GM12878 (cell line): ENCODE results near the gene EGFL8. TPM values are rescaled to one million over a fixed set of nuclear protein-coding genes. Genes with fewer than 3 reads are reported as not detected.

ENCODE experiments used
- ATAC-seq: fragments of 200-7000 bp; cut with Tn5 transposase; 3 replicates; pipeline ENCODE4 v1.9.1; 2020; ENCODE audit warnings: mild to moderate bottlenecking, moderate library complexity
- BruUV-seq: library from RNA; stranded (reverse); fragments of 400-500 nt; replicated peaks from 2 replicates; lab custom pipeline; 2021; lab: Mats Ljungman, UMichigan
- CTCF ChIA-PET: fragments of 300-600 bp; sonication (Branson Sonifier 250); formaldehyde crosslinking; extraction: SDS; loops from one replicate; lab custom pipeline; 2021; ENCODE audit warnings: inconsistent platforms; lab: Yijun Ruan, JAX
- POLR2A ChIA-PET: fragments of 350-600 bp; formaldehyde crosslinking; extraction: SDS; loops from one replicate; lab custom pipeline; 2021; ENCODE audit warnings: inconsistent platforms; lab: Charles Lee
- RAD21 ChIA-PET: fragments of 300-600 bp; sonication (Branson Sonifier 250); formaldehyde crosslinking; loops from one replicate; lab custom pipeline; 2023; ENCODE audit warnings: antibody characterized with exemption; ENCODE audit not compliant: unreplicated experiment; lab: Charles Lee
- SMC1A ChIA-PET: fragments of 300-600 bp; sonication (Branson Sonifier 250); formaldehyde crosslinking; loops from one replicate; lab custom pipeline; 2023; ENCODE audit not compliant: unreplicated experiment, uncharacterized antibody; lab: Charles Lee
- DNase-seq: peaks from one replicate; pipeline ENCODE4 v3.0.0-alpha.2; 2011; ENCODE audit warnings: low read depth, low spot score
- FAIRE-seq: peaks from 3 replicates; lab custom pipeline; 2011; peaks lifted over from hg19 to GRCh38; lab: Jason Lieb, UNC
- H2AFZ ChIP-seq: 2 replicates; pipeline ENCODE4 v1.6.0; 2011; ENCODE audit warnings: low read depth, low read length, control low read depth; ENCODE audit not compliant: control insufficient read depth
- H3K27ac ChIP-seq: 2 replicates; pipeline ENCODE4 v1.5.1; 2011; ENCODE audit warnings: control low read depth; ENCODE audit not compliant: control insufficient read depth, insufficient read depth
- H3K27me3 ChIP-seq, 2 experiments: replicated peaks in 1 of 2; 2 replicates each; pipeline versions ENCODE4 v1.6.0 to v1.6.1; 2011; ENCODE audit warnings: low read length in 1 of 2; ENCODE audit not compliant: control insufficient read depth in 2 of 2, insufficient read depth in 2 of 2
- H3K36me3 ChIP-seq, 2 experiments: 2 replicates each; pipeline ENCODE4 v1.5.1; 2011; ENCODE audit warnings: low read length in 1 of 2; ENCODE audit not compliant: control insufficient read depth in 2 of 2, insufficient read depth in 2 of 2
- H3K4me1 ChIP-seq: 2 replicates; pipeline ENCODE4 v1.6.1; 2011; ENCODE audit warnings: mild to moderate bottlenecking, low read length, moderate library complexity, mixed read lengths; ENCODE audit not compliant: control insufficient read depth, insufficient read depth
- H3K4me2 ChIP-seq: 2 replicates; pipeline ENCODE4 v1.6.0; 2011; ENCODE audit warnings: control low read depth; ENCODE audit not compliant: control insufficient read depth, insufficient read depth
- H3K4me3 ChIP-seq: fragments of 200-600 bp; sonication (generic); 2 replicates; pipeline ENCODE4 v1.5.1; 2016
- H3K79me2 ChIP-seq: 2 replicates; pipeline ENCODE4 v1.6.0; 2011; ENCODE audit warnings: low read length; ENCODE audit not compliant: control insufficient read depth, insufficient read depth
- H3K9ac ChIP-seq: 2 replicates; pipeline ENCODE4 v1.8.0; 2011; ENCODE audit warnings: low read length, control low read depth, mixed read lengths; ENCODE audit not compliant: control insufficient read depth, insufficient read depth
- H3K9me3 ChIP-seq: replicated peaks from 3 replicates; pipeline ENCODE4 v1.5.1; 2011; ENCODE audit warnings: mild to moderate bottlenecking, low read length; ENCODE audit not compliant: control insufficient read depth, insufficient read depth
- H4K20me1 ChIP-seq: 2 replicates; pipeline ENCODE4 v1.6.0; 2011; ENCODE audit not compliant: control insufficient read depth, insufficient read depth
- CTCF ChIP-seq, 3 experiments: IDR thresholded peaks in 2 of 3; conservative IDR thresholded peaks in 1 of 3; 2 replicates each; pipeline ENCODE4 v1.5.1; 2011; ENCODE audit warnings: low read depth in 3 of 3, low read length in 3 of 3, mild to moderate bottlenecking in 3 of 3, control low read depth in 2 of 3, moderate library complexity in 2 of 3, inconsistent platforms in 1 of 3, mixed read lengths in 1 of 3; ENCODE audit not compliant: control insufficient read depth in 2 of 3, insufficient read depth in 1 of 3; ENCODE audit errors: extremely low read depth in 1 of 3
- SKIL ChIP-seq: fragments of 450-650 bp; IDR thresholded peaks from 2 replicates; pipeline ENCODE4 v1.6.1; 2017; ENCODE audit warnings: mild to moderate bottlenecking, low read depth, inconsistent platforms; ENCODE audit not compliant: poor library complexity, severe bottlenecking
- WGBS: methylation state at CpG from one replicate; pipeline ENCODE4 v1.1.6; 2016; ENCODE audit warnings: low lambda C conversion rate; ENCODE audit not compliant: insufficient replicate concordance, insufficient coverage; ENCODE audit errors: missing lambda C conversion rate; 5-methylcytosine and 5-hydroxymethylcytosine counted together
- in situ Hi-C: fragments of 300-500 bp; cut with MboI; formaldehyde crosslinking; loops from 9 replicates; pipeline ENCODE4 v1.14.3; 2018; ENCODE audit warnings: mixed read lengths
- intact Hi-C: fragments of 100-400 bp; cut with micrococcal nuclease; formaldehyde crosslinking; loops from one replicate; pipeline ENCODE4 v1.14.2; 2022; ENCODE audit not compliant: unreplicated experiment
- polyA plus RNA-seq, 11 experiments: library from polyadenylated mRNA; depleted of rRNA in 4 of 11; unstranded in 6 of 11; stranded (reverse) in 5 of 11; fragments of >200 nt; fragmentation: Nextera tagmentation in 4 of 11; fragmentation: Illumina TruSeq in 1 of 11; extraction: Ambion mirVana in 4 of 11; extraction: Trizol in 1 of 11; gene quantifications; 1 replicate in 1 of 11; 2 replicates in 10 of 11; pipeline versions ENCODE4 v1.2.1 to v1.2.3, GENCODE V29; 2011 to 2016; ENCODE audit warnings: inconsistent platforms in 2 of 11, missing spikeins in 2 of 11, low read depth in 1 of 11
- total RNA-seq, 4 experiments: library from RNA; depleted of rRNA in 3 of 4; stranded (reverse); fragments of >200 nt in 3 of 4; fragmentation: Illumina TruSeq in 1 of 4; extraction: Trizol in 1 of 4; gene quantifications; 2 replicates each; pipeline versions ENCODE4 v1.2.1 to v1.2.3, GENCODE V29; 2013 to 2021

EGFL8 gene
- total and polyA plus RNA-seq, 10 of the 15 experiments (the other 5 are each of a cell fraction or from before 2014, with no cell fraction given): 0.07 to 3.5 (median 1.4) TPM

- CTCF ChIA-PET: no interaction called here
- Histone ChIP-seq H2AFZ (no peak overlapping the region), H3K9me3 (no peaks in the 10 kb centered on the region; the same call in 2 of the 3 replicates), H3K9ac (no peak overlapping the region), H3K4me3 (no peak overlapping the region), H3K4me1 (no peaks in the 10 kb centered on the region), H3K4me2 (peak overlapping the region; percentile 13; the same call in 1 of the 2 replicates), H3K27ac (no peak overlapping the region), H3K27me3 (peaks cover 9 to 12% of the 10 kb centered on the region in 2 experiments), H3K36me3 (no peaks in the 10 kb centered on the region), H3K79me2 (no peaks in the 10 kb centered on the region), H4K20me1 (no peaks in the 10 kb centered on the region)
- DNase-seq (no peak), FAIRE-seq (no peak), ATAC-seq (0 out of 3 replicates have a peak, but pooled peaks have one; percentile 32)
- no TSS peak for BruUV-seq
- RAD21 ChIA-PET: no interaction called here
- intact Hi-C loops (no loop called here), in situ Hi-C loops (no loop called here)
- TF ChIP-seq CTCF (IDR thresholded peaks at IDR 0.05 in 2 of 3, conservative IDR thresholded peaks at IDR 0.05 in 1 of 3; ENCODE audit: control insufficient read depth in 2 of 3, extremely low read depth in 1 of 3, insufficient read depth in 1 of 3, low read depth in 3 of 3, low read length in 3 of 3): 0 out of 6 replicates have a peak, but pooled peaks of 1 of the 3 experiments have one; percentile 10
- TF ChIP-seq SKIL: no peak
- SMC1A ChIA-PET: no interaction called here
- 41% methylated on average over 39 of the region's 39 CpGs for WGBS
- POLR2A ChIA-PET: no interaction called here
Measured at GRCh38 chr6:32148289-32149091, 15.9 kb upstream of the EGFL8 start.
